Colonic mucosa (tissue), 4 donors: ENCODE data around the gene PGAP3. TPM values are rescaled to one million over a fixed set of nuclear protein-coding genes. Genes with fewer than 3 reads are reported as not detected.
"Not testable (repeated sequence)": the region's sequence is repeated elsewhere in the genome, so short reads cannot be mapped to it uniquely, and the experiment has no call there.

Experiments used
- DNase-seq: peaks from one replicate; pipeline ENCODE4 v3.0.0-alpha.2; 2020
- H3K27ac ChIP-seq: fragments of 200-600 bp; one replicate; pipeline ENCODE4 v1.8.0; 2021
- H3K27me3 ChIP-seq: fragments of 200-600 bp; one replicate; pipeline ENCODE4 v1.8.0; 2021
- H3K36me3 ChIP-seq: fragments of 200-600 bp; one replicate; pipeline ENCODE4 v1.8.0; 2021
- H3K4me1 ChIP-seq: fragments of 200-600 bp; one replicate; pipeline ENCODE4 v1.8.0; 2021; ENCODE audit warnings: mild to moderate bottlenecking
- H3K4me3 ChIP-seq: fragments of 200-600 bp; one replicate; pipeline ENCODE4 v1.8.0; 2021
- H3K9ac ChIP-seq, 2 donors: one replicate each; pipeline ENCODE4 v1.7.0; 2013; ENCODE audit warnings: control low read depth in 2 of 2, low read depth in 2 of 2, low read length in 2 of 2
- H3K9me3 ChIP-seq: fragments of 200-600 bp; one replicate; pipeline ENCODE4 v1.8.0; 2021
- intact Hi-C: fragments of 100-400 bp; cut with DNase I; formaldehyde crosslinking; loops from one replicate; pipeline ENCODE4 v1.14.1; 2022
- total RNA-seq, 2 donors: library from RNA; stranded (reverse); fragmentation: NEBNext Ultra II Directional in 1 of 2; extraction: Animal tissue kit (Norgen Biotek cat#: 25700) in 1 of 2; gene quantifications; one replicate each; pipeline ENCODE4 v1.2.1, GENCODE V29; 2021
- TF ChIP-seq, protein P1 (sequence below): fragments of 200-600 bp; IDR thresholded peaks from one replicate; pipeline ENCODE4 v1.8.0; 2022; ENCODE audit warnings: antibody characterized with exemption, mild to moderate bottlenecking
- donor health status: healthy.
- donor health status: DM: no; HTN: no; CAD: no.
- donor health status: DM: no; HTN: no; CAD: no.

The PGAP3 gene
- total RNA-seq, 2 donors from 2014 or later, result 37.3 to 42.0 TPM

DNA sequence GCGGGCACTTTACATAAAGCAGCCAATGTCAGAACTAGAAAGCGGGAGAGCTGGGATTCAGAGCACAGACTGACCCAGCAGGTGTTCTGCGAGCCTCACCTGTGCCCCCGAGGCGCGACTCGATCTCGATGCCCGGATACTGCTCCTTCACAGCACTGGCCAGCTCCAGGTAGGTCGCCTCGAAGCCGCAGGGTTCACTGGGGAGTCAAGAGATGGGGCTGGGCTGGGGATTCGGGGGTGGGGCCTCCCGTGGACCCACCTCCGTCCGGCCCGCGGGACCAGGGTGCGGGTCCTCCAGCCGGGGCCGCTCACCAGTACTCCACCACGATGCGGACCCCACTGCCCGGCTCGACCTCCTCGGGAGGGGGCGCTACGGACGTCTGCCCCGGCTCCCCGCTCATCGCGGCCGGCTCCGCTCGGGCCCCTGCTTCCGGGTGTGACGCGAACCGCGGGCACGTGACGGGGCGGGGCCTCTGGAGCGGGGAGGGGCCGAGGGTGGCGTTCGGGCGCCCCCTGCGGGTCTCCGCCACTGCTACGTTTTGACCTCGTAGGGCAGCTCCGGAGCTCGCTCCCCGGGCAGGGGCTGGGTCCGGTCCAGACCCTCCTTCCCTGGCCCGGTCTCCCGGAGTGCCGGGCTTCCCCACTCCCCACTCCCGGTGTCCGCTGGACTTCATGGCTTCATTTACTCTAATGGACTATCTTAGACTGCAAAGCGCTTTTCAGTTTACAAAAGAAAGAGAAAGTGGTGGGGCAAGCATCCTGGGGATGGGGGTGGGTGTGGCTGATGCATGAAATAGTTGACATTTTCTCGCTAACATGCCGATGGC is 42.5 kb upstream of the PGAP3 start, which contains the start of gene MIEN1:
Gene MIEN1 (minus strand): TSS at position 438 of the 827 bp plus-strand sequence. CDS start 37 bp downstream, at position 401.
- Histone ChIP-seq H3K27me3 (no peaks in the 10 kb centered on the region), H3K27ac (peak within 1 kb of the TSS; percentile 80), H3K4me1 (peaks cover 7% of the 10 kb centered on the region), H3K9ac (peak within 1 kb of the TSS; percentile 88 to 97), H3K9me3 (no peaks in the 10 kb centered on the region), H3K36me3 (no peaks in the 10 kb centered on the region), H3K4me3 (peak within 1 kb of the TSS; percentile 58)
- intact Hi-C loops, result no loop called here
- TF ChIP-seq, protein P1, sequence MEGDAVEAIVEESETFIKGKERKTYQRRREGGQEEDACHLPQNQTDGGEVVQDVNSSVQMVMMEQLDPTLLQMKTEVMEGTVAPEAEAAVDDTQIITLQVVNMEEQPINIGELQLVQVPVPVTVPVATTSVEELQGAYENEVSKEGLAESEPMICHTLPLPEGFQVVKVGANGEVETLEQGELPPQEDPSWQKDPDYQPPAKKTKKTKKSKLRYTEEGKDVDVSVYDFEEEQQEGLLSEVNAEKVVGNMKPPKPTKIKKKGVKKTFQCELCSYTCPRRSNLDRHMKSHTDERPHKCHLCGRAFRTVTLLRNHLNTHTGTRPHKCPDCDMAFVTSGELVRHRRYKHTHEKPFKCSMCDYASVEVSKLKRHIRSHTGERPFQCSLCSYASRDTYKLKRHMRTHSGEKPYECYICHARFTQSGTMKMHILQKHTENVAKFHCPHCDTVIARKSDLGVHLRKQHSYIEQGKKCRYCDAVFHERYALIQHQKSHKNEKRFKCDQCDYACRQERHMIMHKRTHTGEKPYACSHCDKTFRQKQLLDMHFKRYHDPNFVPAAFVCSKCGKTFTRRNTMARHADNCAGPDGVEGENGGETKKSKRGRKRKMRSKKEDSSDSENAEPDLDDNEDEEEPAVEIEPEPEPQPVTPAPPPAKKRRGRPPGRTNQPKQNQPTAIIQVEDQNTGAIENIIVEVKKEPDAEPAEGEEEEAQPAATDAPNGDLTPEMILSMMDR, result peak; percentile 94
- peak; percentile 95 for DNase-seq

DNA sequence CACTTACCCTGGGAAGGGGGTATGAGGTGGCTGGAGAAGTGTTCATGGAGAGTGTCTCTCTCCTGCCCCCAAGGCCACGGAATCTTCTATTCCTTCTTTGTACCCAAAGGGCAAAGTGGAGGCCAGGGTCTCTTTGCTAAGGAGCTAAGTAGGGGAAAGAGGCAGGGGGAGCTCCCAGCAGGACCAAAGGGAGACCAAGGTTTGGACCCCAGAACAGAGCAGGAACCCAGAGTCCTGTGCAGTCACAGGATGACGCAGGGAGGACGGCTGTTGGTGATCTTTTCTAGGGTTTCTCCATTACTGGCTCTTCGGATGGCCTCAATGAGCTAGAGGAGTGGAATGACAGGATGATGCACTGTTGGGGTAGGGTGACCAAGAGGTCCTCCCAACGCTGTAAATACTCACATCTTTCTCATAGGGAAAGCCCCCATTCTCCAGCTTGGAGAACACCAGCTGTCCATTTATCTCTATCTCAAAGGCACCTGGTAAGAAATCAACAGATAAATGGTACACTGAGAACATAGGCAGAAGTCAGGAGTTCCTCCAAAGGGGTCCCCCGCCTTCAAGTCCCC is 41.5 kb upstream of the PGAP3 start:
- TF ChIP-seq, protein P1, result no peak
- peak overlapping the region; percentile 58 for H3K4me3 ChIP-seq
- intact Hi-C loops, result no loop called here
- no peak for DNase-seq
- no peaks in the 10 kb centered on the region for H3K27me3 ChIP-seq
- no peaks in the 10 kb centered on the region for H3K9me3 ChIP-seq
- peak overlapping the region; percentile 88 to 97 for H3K9ac ChIP-seq
- peaks cover 7% of the 10 kb centered on the region for H3K4me1 ChIP-seq
- H3K27ac ChIP-seq, result peak overlapping the region; percentile 80
- no peaks in the 10 kb centered on the region for H3K36me3 ChIP-seq

DNA sequence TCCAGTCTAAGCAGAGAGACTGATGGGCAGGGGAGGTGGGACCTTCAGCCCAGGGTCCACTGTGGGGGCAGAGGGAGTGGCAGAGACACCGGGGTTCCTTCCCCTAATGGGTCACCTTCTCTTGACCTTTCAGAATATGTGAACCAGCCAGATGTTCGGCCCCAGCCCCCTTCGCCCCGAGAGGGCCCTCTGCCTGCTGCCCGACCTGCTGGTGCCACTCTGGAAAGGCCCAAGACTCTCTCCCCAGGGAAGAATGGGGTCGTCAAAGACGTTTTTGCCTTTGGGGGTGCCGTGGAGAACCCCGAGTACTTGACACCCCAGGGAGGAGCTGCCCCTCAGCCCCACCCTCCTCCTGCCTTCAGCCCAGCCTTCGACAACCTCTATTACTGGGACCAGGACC is 39.7 kb upstream of the PGAP3 start:
- H3K9ac ChIP-seq, result no peak overlapping the region
- DNase-seq, result no peak
- H3K27ac ChIP-seq, result no peak overlapping the region
- H3K36me3 ChIP-seq, result no peaks in the 10 kb centered on the region
- TF ChIP-seq, protein P1, result no peak
- no peaks in the 10 kb centered on the region for H3K9me3 ChIP-seq
- no peaks in the 10 kb centered on the region for H3K27me3 ChIP-seq
- peaks cover 7% of the 10 kb centered on the region for H3K4me1 ChIP-seq
- intact Hi-C loops, result no loop called here
- H3K4me3 ChIP-seq, result no peak overlapping the region

DNA sequence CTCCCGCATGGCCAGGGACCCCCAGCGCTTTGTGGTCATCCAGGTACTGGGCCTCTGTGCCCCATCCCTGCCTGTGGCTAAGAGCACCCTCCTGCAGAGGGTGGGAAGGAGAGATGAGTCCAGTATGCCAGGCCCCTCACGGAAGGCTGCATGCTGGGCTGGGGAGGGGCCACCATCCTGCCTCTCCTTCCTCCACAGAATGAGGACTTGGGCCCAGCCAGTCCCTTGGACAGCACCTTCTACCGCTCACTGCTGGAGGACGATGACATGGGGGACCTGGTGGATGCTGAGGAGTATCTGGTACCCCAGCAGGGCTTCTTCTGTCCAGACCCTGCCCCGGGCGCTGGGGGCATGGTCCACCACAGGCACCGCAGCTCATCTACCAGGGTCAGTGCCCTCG is 38.8 kb upstream of the PGAP3 start:
- Histone ChIP-seq H3K9me3 (no peaks in the 10 kb centered on the region), H3K4me3 (no peak overlapping the region), H3K27me3 (no peaks in the 10 kb centered on the region), H3K9ac (no peak overlapping the region), H3K4me1 (peaks cover 7% of the 10 kb centered on the region), H3K27ac (no peak overlapping the region), H3K36me3 (no peaks in the 10 kb centered on the region)
- intact Hi-C loops, result no loop called here
- TF ChIP-seq, protein P1, result no peak
- no peak for DNase-seq

GRCh38 chr17:39725923-39726322 is 38.1 kb upstream of the PGAP3 start:
- not testable (repeated sequence) for DNase-seq, H3K4me1 ChIP-seq

GRCh38 chr17:39724731-39725130 is 36.9 kb upstream of the PGAP3 start:
- Histone ChIP-seq H3K36me3 (no peaks in the 10 kb centered on the region), H3K4me1 (peaks cover 5% of the 10 kb centered on the region), H3K27ac (no peak overlapping the region), H3K27me3 (no peaks in the 10 kb centered on the region), H3K9ac (no peak overlapping the region), H3K9me3 (no peaks in the 10 kb centered on the region), H3K4me3 (no peak overlapping the region)
- TF ChIP-seq, protein P1, result no peak
- intact Hi-C loops, result no loop called here
- DNase-seq, result no peak

More at GRCh38 chr17:39725923-39726322, 38.1 kb upstream of the PGAP3 start:
- intact Hi-C loops, H3K9me3 ChIP-seq, H3K27ac ChIP-seq, H3K27me3 ChIP-seq, H3K9ac ChIP-seq, H3K36me3 ChIP-seq, H3K4me3 ChIP-seq: not testable (repeated sequence)
